KMS-11 (cell line): ENCODE data around the gene OR52I2.

Source experiments
- H2AFZ ChIP-seq: fragments of 200-600 bp; sonication (generic); 2 replicates; pipeline ENCODE4 v1.6.1; 2016; ENCODE audit warnings: antibody characterized with exemption, mixed run types, low read depth
- H3K27ac ChIP-seq: fragments of 200-600 bp; sonication (generic); 2 replicates; pipeline ENCODE4 v1.6.1; 2016; ENCODE audit warnings: mild to moderate bottlenecking, mixed run types
- H3K27me3 ChIP-seq: fragments of 200-600 bp; sonication (generic); 2 replicates; pipeline ENCODE4 v1.6.1; 2017; ENCODE audit warnings: mild to moderate bottlenecking, low read depth, mixed run types, moderate library complexity; ENCODE audit not compliant: insufficient read depth
- H3K36me3 ChIP-seq: fragments of 200-600 bp; sonication (generic); 2 replicates; pipeline ENCODE4 v1.6.1; 2017; ENCODE audit warnings: mild to moderate bottlenecking, mixed run types; ENCODE audit not compliant: insufficient read depth
- H3K4me1 ChIP-seq: fragments of 200-600 bp; sonication (generic); 2 replicates; pipeline ENCODE4 v1.6.1; 2016; ENCODE audit warnings: mild to moderate bottlenecking, low read depth, mixed run types; ENCODE audit not compliant: poor library complexity, severe bottlenecking
- H3K4me2 ChIP-seq: fragments of 200-600 bp; sonication (generic); 2 replicates; pipeline ENCODE4 v1.7.0; 2016; ENCODE audit warnings: mild to moderate bottlenecking, mixed run types
- H3K4me3 ChIP-seq: fragments of 200-600 bp; sonication (generic); IDR thresholded peaks from 2 replicates; pipeline ENCODE4 v1.6.1; 2017; ENCODE audit warnings: low read depth, low read length, mixed read lengths; ENCODE audit not compliant: insufficient read depth
- H3K79me2 ChIP-seq: fragments of 200-600 bp; sonication (generic); 2 replicates; pipeline ENCODE4 v1.6.1; 2016; ENCODE audit warnings: low read depth, mixed run types; ENCODE audit not compliant: insufficient read depth
- H3K9ac ChIP-seq: fragments of 200-600 bp; sonication (generic); 2 replicates; pipeline ENCODE4 v1.6.1; 2016; ENCODE audit warnings: mild to moderate bottlenecking, mixed run types
- H4K20me1 ChIP-seq: fragments of 200-600 bp; sonication (generic); 2 replicates; pipeline ENCODE4 v1.6.1; 2016; ENCODE audit warnings: mild to moderate bottlenecking, mixed run types; ENCODE audit not compliant: insufficient read depth
- TF ChIP-seq, protein P1 (sequence below): fragments of 200-600 bp; sonication (generic); conservative IDR thresholded peaks from 2 replicates; pipeline ENCODE4 v1.6.1; 2017; ENCODE audit warnings: low read depth, mild to moderate bottlenecking, antibody characterized with exemption, low read length, moderate library complexity, mixed read lengths

OR52I2 gene

DNA sequence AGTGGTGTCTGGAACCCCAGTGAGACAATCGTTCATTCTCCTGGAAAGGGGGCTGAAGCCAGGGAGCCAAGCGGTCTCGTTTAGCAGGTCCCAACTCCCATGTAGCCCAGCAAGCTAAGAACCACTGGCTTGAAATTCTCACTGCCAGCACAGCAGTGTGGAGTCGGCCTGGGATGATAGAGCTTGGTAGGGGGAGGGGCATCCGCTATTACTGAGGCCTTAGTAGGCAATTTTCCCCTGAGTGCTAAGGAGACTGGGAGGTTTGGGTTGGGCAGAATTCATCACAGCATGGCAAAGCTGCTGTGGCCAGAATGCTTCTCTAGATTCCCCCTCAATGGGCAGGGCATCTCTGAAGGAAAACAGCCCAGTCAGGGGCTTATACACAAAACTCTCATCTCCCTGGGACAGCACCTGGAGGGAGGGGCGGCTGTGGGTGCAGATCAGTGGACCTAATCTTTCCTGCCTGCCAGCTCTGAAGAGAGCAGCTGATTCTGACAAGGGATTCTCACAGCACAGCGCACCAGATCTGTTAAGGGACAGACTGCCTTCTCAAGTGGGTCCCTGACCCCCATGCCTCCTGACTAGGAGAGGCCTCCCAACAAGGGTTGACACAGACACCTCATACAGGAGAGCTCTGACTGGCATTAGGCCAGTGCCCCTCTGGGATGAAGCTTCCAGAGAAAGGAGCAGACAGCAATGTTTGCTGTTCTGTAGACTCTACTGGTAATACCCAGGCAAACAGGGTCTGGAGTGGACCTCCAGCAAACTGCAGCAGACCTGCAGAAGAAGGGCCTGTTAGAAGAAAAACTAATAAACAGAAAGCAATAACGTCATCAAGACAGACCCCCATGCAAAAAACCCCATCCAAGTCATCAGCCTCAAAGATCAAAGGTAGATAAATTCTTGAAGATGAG, 21.8 kb upstream of the OR52I2 start:
- Histone ChIP-seq H3K27me3 (no peaks in the 10 kb centered on the region), H3K4me3 (no peak overlapping the region), H3K9ac (no peak overlapping the region), H4K20me1 (no peaks in the 10 kb centered on the region), H3K27ac (no peak overlapping the region), H3K36me3 (no peaks in the 10 kb centered on the region), H3K4me2 (no peak overlapping the region), H2AFZ (no peak overlapping the region), H3K4me1 (no peaks in the 10 kb centered on the region), H3K79me2 (no peaks in the 10 kb centered on the region)
- TF ChIP-seq, protein P1, sequence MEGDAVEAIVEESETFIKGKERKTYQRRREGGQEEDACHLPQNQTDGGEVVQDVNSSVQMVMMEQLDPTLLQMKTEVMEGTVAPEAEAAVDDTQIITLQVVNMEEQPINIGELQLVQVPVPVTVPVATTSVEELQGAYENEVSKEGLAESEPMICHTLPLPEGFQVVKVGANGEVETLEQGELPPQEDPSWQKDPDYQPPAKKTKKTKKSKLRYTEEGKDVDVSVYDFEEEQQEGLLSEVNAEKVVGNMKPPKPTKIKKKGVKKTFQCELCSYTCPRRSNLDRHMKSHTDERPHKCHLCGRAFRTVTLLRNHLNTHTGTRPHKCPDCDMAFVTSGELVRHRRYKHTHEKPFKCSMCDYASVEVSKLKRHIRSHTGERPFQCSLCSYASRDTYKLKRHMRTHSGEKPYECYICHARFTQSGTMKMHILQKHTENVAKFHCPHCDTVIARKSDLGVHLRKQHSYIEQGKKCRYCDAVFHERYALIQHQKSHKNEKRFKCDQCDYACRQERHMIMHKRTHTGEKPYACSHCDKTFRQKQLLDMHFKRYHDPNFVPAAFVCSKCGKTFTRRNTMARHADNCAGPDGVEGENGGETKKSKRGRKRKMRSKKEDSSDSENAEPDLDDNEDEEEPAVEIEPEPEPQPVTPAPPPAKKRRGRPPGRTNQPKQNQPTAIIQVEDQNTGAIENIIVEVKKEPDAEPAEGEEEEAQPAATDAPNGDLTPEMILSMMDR, result no peak

DNA sequence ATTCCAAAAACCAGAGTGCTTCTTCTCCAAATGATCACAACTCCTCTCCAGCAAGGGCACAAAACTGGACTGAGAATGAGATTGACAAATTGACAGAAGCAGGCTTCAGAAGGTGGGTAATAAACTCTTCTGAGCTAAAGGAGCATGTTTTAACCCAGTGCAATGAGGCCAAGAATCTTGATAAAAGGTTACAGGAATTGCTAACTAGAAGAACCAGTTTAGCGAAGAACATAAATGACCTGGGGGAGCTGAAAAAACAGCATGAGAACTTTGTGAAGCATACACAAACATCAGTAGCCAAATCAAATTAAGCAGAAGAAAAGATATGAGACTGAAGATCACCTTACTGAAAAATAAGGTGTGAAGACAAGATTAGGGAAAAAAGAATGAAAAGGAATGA, 21.1 kb upstream of the OR52I2 start:
- H3K27me3 ChIP-seq, result no peaks in the 10 kb centered on the region

DNA sequence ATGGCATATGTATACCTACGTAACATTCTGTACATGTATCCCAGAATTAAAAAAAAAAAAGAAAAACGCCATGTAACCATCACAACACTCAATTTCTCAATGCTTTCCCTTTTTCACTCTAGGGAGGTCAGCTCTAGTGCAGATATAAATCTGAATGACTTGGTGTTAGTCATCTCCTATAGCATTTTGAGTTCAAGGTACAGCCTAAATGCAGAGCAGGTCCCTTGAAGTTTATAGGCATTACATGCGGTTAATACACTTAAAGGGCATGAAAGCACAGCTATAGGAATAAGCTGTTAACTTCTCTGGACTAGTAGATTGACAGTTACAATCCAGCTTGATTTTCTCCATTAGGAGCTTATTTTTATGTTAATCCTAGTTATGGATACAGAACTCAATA, 16.2 kb upstream of the OR52I2 start:
- TF ChIP-seq, protein P1, result no peak
- no peak overlapping the region for H3K9ac ChIP-seq
- H3K27ac ChIP-seq, result no peak overlapping the region
- H3K27me3 ChIP-seq, result no peaks in the 10 kb centered on the region
- H3K4me3 ChIP-seq, result no peak overlapping the region
- no peak overlapping the region for H3K4me2 ChIP-seq
- no peaks in the 10 kb centered on the region for H3K4me1 ChIP-seq
- H3K79me2 ChIP-seq, result no peaks in the 10 kb centered on the region
- no peaks in the 10 kb centered on the region for H3K36me3 ChIP-seq
- H2AFZ ChIP-seq, result no peak overlapping the region
- H4K20me1 ChIP-seq, result no peaks in the 10 kb centered on the region

More for the DNA sequence above, 21.1 kb upstream of the OR52I2 start:
- Histone ChIP-seq H4K20me1 (no peaks in the 10 kb centered on the region), H3K27ac (no peak overlapping the region), H3K4me3 (no peak overlapping the region), H2AFZ (no peak overlapping the region), H3K36me3 (no peaks in the 10 kb centered on the region), H3K4me2 (no peak overlapping the region), H3K79me2 (no peaks in the 10 kb centered on the region), H3K4me1 (no peaks in the 10 kb centered on the region), H3K9ac (no peak overlapping the region)
- TF ChIP-seq, protein P1, result no peak

DNA sequence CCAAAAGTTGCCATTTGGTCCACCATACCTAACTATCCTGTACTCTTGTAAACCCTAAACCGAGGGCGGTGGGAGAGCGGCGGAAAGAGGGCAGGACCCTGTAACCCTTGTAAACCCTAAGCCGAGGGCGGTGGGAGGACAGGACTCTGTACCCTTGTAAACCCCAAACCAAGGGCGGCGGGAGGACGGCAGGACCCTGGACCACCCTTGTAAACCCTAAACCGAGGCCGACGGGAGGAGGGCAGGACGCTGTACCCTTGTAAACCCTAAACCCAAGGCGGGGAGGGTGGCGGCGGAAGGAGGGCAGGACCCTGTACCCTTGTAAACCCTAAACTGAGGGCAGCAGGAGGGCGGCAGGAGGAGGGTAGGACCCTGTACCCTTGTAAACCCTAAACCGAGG, 12.5 kb upstream of the OR52I2 start:
- Histone ChIP-seq H3K36me3 (no peaks in the 10 kb centered on the region), H3K27me3 (no peaks in the 10 kb centered on the region), H3K27ac (no peak overlapping the region), H3K4me1 (no peaks in the 10 kb centered on the region), H2AFZ (no peak overlapping the region), H4K20me1 (no peaks in the 10 kb centered on the region), H3K79me2 (no peaks in the 10 kb centered on the region), H3K9ac (no peak overlapping the region), H3K4me3 (no peak overlapping the region), H3K4me2 (no peak overlapping the region)
- TF ChIP-seq, protein P1, result no peak
